Measurements from ENCODE around the gene ETNK2.

DNA sequence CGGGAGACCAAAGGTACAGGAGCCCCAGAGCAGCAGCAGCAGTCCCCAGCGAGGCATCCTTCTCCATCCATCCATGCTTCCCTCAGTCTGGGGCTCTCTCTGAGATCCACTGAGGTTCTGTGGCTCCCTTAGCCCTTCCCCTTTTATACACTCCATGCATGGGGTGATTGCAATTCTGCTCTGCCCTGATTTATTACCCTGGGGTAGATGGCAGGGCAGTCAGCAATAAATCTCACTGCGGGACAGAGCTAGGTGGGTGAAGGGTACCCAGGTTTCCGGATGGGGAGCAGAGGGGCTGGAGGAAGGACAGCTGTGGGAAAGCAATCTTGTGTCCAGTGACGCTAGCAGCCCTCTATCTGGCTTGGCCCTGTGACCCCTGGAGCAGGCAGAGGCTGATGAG is 14.4 kb upstream of the ETNK2 start, which contains the start of gene REN:
- TF ChIP-seq CTCF (IDR thresholded peaks at IDR 0.05) (no peak), POLR2A (IDR thresholded peaks at IDR 0.05) (no peak)

All from body of pancreas (tissue), 4 donors.